Keratinocyte (primary cell): Measurements from ENCODE around the gene FBXO10. TPM values are rescaled to one million over a fixed set of nuclear protein-coding genes. Genes with fewer than 3 reads are reported as not detected.

Source experiments
- DNase-seq: peaks from one replicate; pipeline ENCODE4 v3.0.0-alpha.2; 2011; ENCODE audit warnings: low read depth, missing footprints, low spot score
- FAIRE-seq: peaks from 2 replicates; lab custom pipeline; 2011; peaks lifted over from hg19 to GRCh38; lab: Jason Lieb, UNC
- H2AFZ ChIP-seq: 2 replicates; pipeline ENCODE4 v1.6.0; 2012; ENCODE audit warnings: low read length, control low read depth, inconsistent platforms; ENCODE audit not compliant: control insufficient read depth
- H3K27ac ChIP-seq: 2 replicates; pipeline ENCODE4 v1.5.1; 2011; ENCODE audit warnings: low read length; ENCODE audit not compliant: control insufficient read depth, insufficient read depth
- H3K27me3 ChIP-seq: 3 replicates; pipeline ENCODE4 v1.6.0; 2011; ENCODE audit warnings: low read length; ENCODE audit not compliant: control insufficient read depth, insufficient read depth; ENCODE audit errors: extremely low read depth
- H3K36me3 ChIP-seq, 2 experiments: 2 replicates in 1 of 2; 3 replicates in 1 of 2; pipeline ENCODE4 v1.5.1; 2011; ENCODE audit warnings: low read length in 2 of 2, mild to moderate bottlenecking in 1 of 2; ENCODE audit not compliant: control insufficient read depth in 2 of 2, insufficient read depth in 2 of 2; ENCODE audit errors: extremely low read depth in 1 of 2
- H3K4me1 ChIP-seq: 3 replicates; pipeline ENCODE4 v1.5.1; 2011; ENCODE audit warnings: low read length; ENCODE audit not compliant: control insufficient read depth, insufficient read depth; ENCODE audit errors: extremely low read depth
- H3K4me2 ChIP-seq: 3 replicates; pipeline ENCODE4 v1.6.0; 2011; ENCODE audit warnings: low read depth, low read length; ENCODE audit not compliant: control insufficient read depth, insufficient read depth; ENCODE audit errors: extremely low read depth
- H3K4me3 ChIP-seq, 3 experiments: fragments of 200-600 bp in 1 of 3; sonication (generic) in 1 of 3; 2 replicates in 2 of 3; 3 replicates in 1 of 3; pipeline ENCODE4 v1.5.1; 2011 to 2016; ENCODE audit warnings: low read length in 3 of 3, mild to moderate bottlenecking in 3 of 3, control low read depth in 2 of 3, inconsistent platforms in 1 of 3, low read depth in 1 of 3, mixed read lengths in 1 of 3, mixed run types in 1 of 3, moderate library complexity in 1 of 3; ENCODE audit not compliant: control insufficient read depth in 2 of 3, insufficient read depth in 2 of 3; ENCODE audit errors: extremely low read depth in 1 of 3
- H3K79me2 ChIP-seq: 2 replicates; pipeline ENCODE4 v1.6.0; 2012; ENCODE audit warnings: low read length; ENCODE audit not compliant: control insufficient read depth, insufficient read depth
- H3K9ac ChIP-seq: 3 replicates; pipeline ENCODE4 v1.6.0; 2011; ENCODE audit warnings: low read length; ENCODE audit not compliant: control insufficient read depth, insufficient read depth; ENCODE audit errors: extremely low read depth
- H3K9me1 ChIP-seq: 3 replicates; pipeline ENCODE4 v1.6.0; 2011; ENCODE audit warnings: low read length; ENCODE audit not compliant: control insufficient read depth, insufficient read depth; ENCODE audit errors: extremely low read depth
- H3K9me3 ChIP-seq: 2 replicates; pipeline ENCODE4 v1.5.1; 2012; ENCODE audit warnings: low read depth, low read length; ENCODE audit not compliant: control insufficient read depth
- H4K20me1 ChIP-seq: 3 replicates; pipeline ENCODE4 v1.6.0; 2011; ENCODE audit warnings: low read length; ENCODE audit not compliant: control insufficient read depth, insufficient read depth; ENCODE audit errors: extremely low read depth
- EZH2 ChIP-seq: IDR thresholded peaks from one replicate; pipeline ENCODE4 v1.6.1; 2012; ENCODE audit warnings: inconsistent platforms, mild to moderate bottlenecking, low read length, moderate library complexity
- dilution Hi-C: fragments of 300-500 bp; cut with MboI; formaldehyde crosslinking; loops from one replicate; pipeline ENCODE4 v1.7.0; 2020; ENCODE audit warnings: low sequenced_read_pairs; ENCODE audit not compliant: extremely low pct_ligation_motif_present
- polyA plus RNA-seq, 5 experiments: library from polyadenylated mRNA; depleted of rRNA in 3 of 5; stranded (reverse) in 3 of 5; stranded (forward) in 1 of 5; unstranded in 1 of 5; fragments of >200 nt; gene quantifications; 1 replicate in 1 of 5; 2 replicates in 3 of 5; 3 replicates in 1 of 5; pipeline versions ENCODE4 v1.2.1 to v1.2.3, GENCODE V29; 2011 to 2012; ENCODE audit warnings: missing spikeins in 2 of 5, low read depth in 1 of 5, low replicate concordance in 1 of 5
- TF ChIP-seq, protein P1 (sequence below), 3 experiments: IDR thresholded peaks in 1 of 3; conservative IDR thresholded peaks in 1 of 3; optimal IDR thresholded peaks in 1 of 3; 2 replicates in 2 of 3; 3 replicates in 1 of 3; pipeline versions ENCODE3 to v1.5.1; 2011; ENCODE audit warnings: low read length in 3 of 3, mild to moderate bottlenecking in 3 of 3, moderate library complexity in 2 of 3, control low read depth in 1 of 3, inconsistent platforms in 1 of 3; ENCODE audit not compliant: insufficient read depth in 2 of 3; ENCODE audit errors: extremely low read depth in 1 of 3

Gene FBXO10
- polyA plus RNA-seq, 1 donor (not counting 4 experiments of a cell fraction or from before 2014, with no cell fraction given): 4.1 TPM

- dilution Hi-C loops: no loop called here
These were observed 43.6 kb upstream of the FBXO10 start for GRCh38 chr9:37619806-37620205.

DNA sequence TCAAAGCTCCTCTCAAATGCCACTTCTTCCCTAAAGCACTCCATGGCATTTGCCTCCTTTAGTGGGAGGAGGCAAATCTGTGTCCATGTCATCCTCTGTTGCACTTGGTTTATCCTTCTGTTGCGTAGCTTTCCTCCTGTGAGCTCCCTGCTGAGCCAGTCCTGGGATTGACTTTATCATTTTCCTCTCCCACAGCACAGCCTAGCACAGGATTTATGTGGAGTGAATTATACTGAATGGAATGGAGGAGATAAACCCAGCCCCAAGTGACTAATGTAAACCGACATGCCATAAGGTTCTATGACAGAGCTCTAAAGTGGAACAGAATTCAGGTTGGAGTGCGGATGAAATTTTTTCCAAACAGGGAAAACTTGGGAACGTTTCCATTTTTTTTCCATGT lies 42.6 kb upstream of the FBXO10 start:
- Histone ChIP-seq H3K36me3 (no peaks in the 10 kb centered on the region), H2AFZ (no peak overlapping the region), H3K4me1 (no peaks in the 10 kb centered on the region), H3K9ac (no peak overlapping the region), H4K20me1 (no peaks in the 10 kb centered on the region), H3K4me2 (no peak overlapping the region), H3K79me2 (no peaks in the 10 kb centered on the region), H3K4me3 (no peak overlapping the region), H3K27me3 (no peaks in the 10 kb centered on the region), H3K9me3 (no peaks in the 10 kb centered on the region), H3K27ac (no peak overlapping the region), H3K9me1 (no peaks in the 10 kb centered on the region)
- DNase-seq (no peak), FAIRE-seq (peak; percentile 84)
- dilution Hi-C loops: no loop called here
- no peak for TF ChIP-seq EZH2
- TF ChIP-seq, protein P1, sequence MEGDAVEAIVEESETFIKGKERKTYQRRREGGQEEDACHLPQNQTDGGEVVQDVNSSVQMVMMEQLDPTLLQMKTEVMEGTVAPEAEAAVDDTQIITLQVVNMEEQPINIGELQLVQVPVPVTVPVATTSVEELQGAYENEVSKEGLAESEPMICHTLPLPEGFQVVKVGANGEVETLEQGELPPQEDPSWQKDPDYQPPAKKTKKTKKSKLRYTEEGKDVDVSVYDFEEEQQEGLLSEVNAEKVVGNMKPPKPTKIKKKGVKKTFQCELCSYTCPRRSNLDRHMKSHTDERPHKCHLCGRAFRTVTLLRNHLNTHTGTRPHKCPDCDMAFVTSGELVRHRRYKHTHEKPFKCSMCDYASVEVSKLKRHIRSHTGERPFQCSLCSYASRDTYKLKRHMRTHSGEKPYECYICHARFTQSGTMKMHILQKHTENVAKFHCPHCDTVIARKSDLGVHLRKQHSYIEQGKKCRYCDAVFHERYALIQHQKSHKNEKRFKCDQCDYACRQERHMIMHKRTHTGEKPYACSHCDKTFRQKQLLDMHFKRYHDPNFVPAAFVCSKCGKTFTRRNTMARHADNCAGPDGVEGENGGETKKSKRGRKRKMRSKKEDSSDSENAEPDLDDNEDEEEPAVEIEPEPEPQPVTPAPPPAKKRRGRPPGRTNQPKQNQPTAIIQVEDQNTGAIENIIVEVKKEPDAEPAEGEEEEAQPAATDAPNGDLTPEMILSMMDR (optimal IDR thresholded peaks at IDR 0.05 in 1 of 3, IDR thresholded peaks at IDR 0.05 in 1 of 3, conservative IDR thresholded peaks at IDR 0.05 in 1 of 3; ENCODE audit: extremely low read depth in 1 of 3, insufficient read depth in 2 of 3, low read length in 3 of 3): no peak

More at GRCh38 chr9:37619806-37620205, 43.6 kb upstream of the FBXO10 start:
- Histone ChIP-seq H3K27me3 (no peaks in the 10 kb centered on the region), H3K36me3 (no peaks in the 10 kb centered on the region), H3K9me3 (no peaks in the 10 kb centered on the region), H3K9ac (no peak overlapping the region), H2AFZ (no peak overlapping the region), H3K27ac (no peak overlapping the region), H3K79me2 (no peaks in the 10 kb centered on the region), H3K4me2 (no peak overlapping the region), H4K20me1 (no peaks in the 10 kb centered on the region), H3K4me3 (no peak overlapping the region), H3K9me1 (no peaks in the 10 kb centered on the region), H3K4me1 (no peaks in the 10 kb centered on the region)
- DNase-seq (no peak), FAIRE-seq (no peak)
- TF ChIP-seq, protein P1 (optimal IDR thresholded peaks at IDR 0.05 in 1 of 3, IDR thresholded peaks at IDR 0.05 in 1 of 3, conservative IDR thresholded peaks at IDR 0.05 in 1 of 3; ENCODE audit: extremely low read depth in 1 of 3, insufficient read depth in 2 of 3, low read length in 3 of 3): no peak
- TF ChIP-seq EZH2: no peak
